CD4-positive, alpha-beta memory T cell (primary cell): ENCODE measurements around the gene SORL1-AS1. TPM values are rescaled to one million over a fixed set of nuclear protein-coding genes. Genes with fewer than 3 reads are reported as not detected.

ENCODE experiments used
- CTCF ChIA-PET: fragments of 350-600 bp; sonication (Branson Sonifier 250); formaldehyde crosslinking; loops from one replicate; lab custom pipeline; 2021; ENCODE audit warnings: inconsistent platforms; ENCODE audit not compliant: partially characterized antibody; lab: Charles Lee
- POLR2A ChIA-PET: fragments of 350-600 bp; sonication (Branson Sonifier 250); formaldehyde crosslinking; loops from one replicate; lab custom pipeline; 2021; ENCODE audit not compliant: partially characterized antibody; lab: Charles Lee
- DNase-seq, 5 donors: peaks; one replicate each; pipeline versions ENCODE4 v3.0.0 to v3.0.0-alpha.2; 2020 to 2022; ENCODE audit warnings: mixed read lengths in 1 of 5
- H3K27ac ChIP-seq: one replicate; pipeline ENCODE4 v1.7.0; 2013; ENCODE audit warnings: low read depth, low read length
- H3K27me3 ChIP-seq: 2 replicates; pipeline ENCODE4 v1.7.0; 2013; ENCODE audit warnings: mild to moderate bottlenecking, low read length, moderate library complexity; ENCODE audit not compliant: insufficient read depth
- H3K36me3 ChIP-seq: 2 replicates; pipeline ENCODE4 v1.7.0; 2013; ENCODE audit warnings: mild to moderate bottlenecking, low read length, moderate library complexity; ENCODE audit not compliant: insufficient read depth
- H3K4me1 ChIP-seq: 2 replicates; pipeline ENCODE4 v1.7.0; 2013; ENCODE audit warnings: mild to moderate bottlenecking, low read length, moderate library complexity; ENCODE audit not compliant: insufficient read depth
- H3K4me3 ChIP-seq, 2 donors: one replicate each; pipeline ENCODE4 v1.7.0; 2013; ENCODE audit warnings: low read length in 2 of 2, mild to moderate bottlenecking in 1 of 2
- H3K9me3 ChIP-seq, 2 donors: one replicate each; pipeline ENCODE4 v1.7.0; 2013; ENCODE audit warnings: low read length in 2 of 2, control low read depth in 1 of 2; ENCODE audit not compliant: control insufficient read depth in 1 of 2
- H3K27ac Mint-ChIP-seq, 7 donors: one replicate each; pipeline ENCODE4 v1.8.0; 2020 to 2021; ENCODE audit warnings: mixed read lengths in 7 of 7, mild to moderate bottlenecking in 6 of 7, inconsistent platforms in 3 of 7, moderate library complexity in 3 of 7
- H3K27me3 Mint-ChIP-seq, 2 donors: one replicate each; pipeline ENCODE4 v1.8.0; 2020 to 2021; ENCODE audit warnings: mixed read lengths in 2 of 2
- H3K36me3 Mint-ChIP-seq, 2 donors: one replicate each; pipeline ENCODE4 v1.8.0; 2020 to 2021; ENCODE audit warnings: mixed read lengths in 2 of 2, inconsistent platforms in 1 of 2, mild to moderate bottlenecking in 1 of 2
- H3K4me1 Mint-ChIP-seq, 4 donors: one replicate each; pipeline ENCODE4 v1.8.0; 2020 to 2021; ENCODE audit warnings: mixed read lengths in 4 of 4, mild to moderate bottlenecking in 1 of 4
- H3K4me3 Mint-ChIP-seq, 8 donors: one replicate each; pipeline ENCODE4 v1.8.0; 2020 to 2021; ENCODE audit warnings: mixed read lengths in 8 of 8, mild to moderate bottlenecking in 7 of 8, moderate library complexity in 6 of 8, inconsistent platforms in 3 of 8
- H3K9me3 Mint-ChIP-seq, 8 donors: one replicate each; pipeline ENCODE4 v1.8.0; 2020 to 2021; ENCODE audit warnings: mixed read lengths in 8 of 8, mild to moderate bottlenecking in 5 of 8, inconsistent platforms in 3 of 8, moderate library complexity in 1 of 8
- intact Hi-C: fragments of 100-400 bp; cut with micrococcal nuclease; formaldehyde crosslinking; loops from one replicate; pipeline ENCODE4 v1.15.1; 2023
- polyA plus RNA-seq, 2 donors: library from polyadenylated mRNA; unstranded; fragments of 300-500 nt; fragmentation: Illumina TruSeq; gene quantifications; one replicate each; pipeline ENCODE4 v1.2.3, GENCODE V29; 2021
- total RNA-seq, 2 experiments: library from RNA; stranded (reverse); gene quantifications; one replicate each; pipeline ENCODE4 v1.2.3, GENCODE V29; 2021

The SORL1-AS1 gene

DNA sequence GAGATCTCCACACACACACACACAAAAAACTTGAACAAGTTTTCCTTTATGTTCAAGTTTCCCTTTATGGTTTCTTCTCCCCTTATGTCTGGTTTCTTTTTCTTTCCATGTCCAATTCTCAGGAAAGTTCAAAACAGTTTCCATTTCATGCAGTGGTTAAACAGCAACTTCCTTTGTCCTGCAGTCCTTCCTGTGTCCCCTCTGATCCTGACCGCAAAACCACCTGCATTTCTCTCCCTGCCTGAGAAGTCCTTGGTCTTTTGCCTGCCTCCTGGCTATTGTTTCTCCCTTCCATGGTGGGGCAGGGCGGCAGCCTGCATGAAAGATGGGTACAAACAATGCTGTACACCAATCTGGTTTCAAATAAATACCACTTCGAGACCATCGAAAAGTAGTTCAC, 58.9 kb downstream of the SORL1-AS1 start:
- no peak overlapping the region for H3K4me3 ChIP-seq
- Mint-ChIP-seq H3K27me3 (no peaks in the 10 kb centered on the region), H3K36me3 (no peaks in the 10 kb centered on the region), H3K27ac (peak overlapping the region in 1 of 7 donors; percentile 47), H3K9me3 (no peaks in the 10 kb centered on the region), H3K4me3 (no peak overlapping the region), H3K4me1 (peaks cover 10 to 18% (median 14%) of the 10 kb centered on the region in 4 donors)
- no peaks in the 10 kb centered on the region for H3K36me3 ChIP-seq
- no peaks in the 10 kb centered on the region for H3K27me3 ChIP-seq
- H3K27ac ChIP-seq = no peak overlapping the region
- DNase-seq = no peak
- no peaks in the 10 kb centered on the region for H3K9me3 ChIP-seq
- intact Hi-C loops = no loop called here
- POLR2A ChIA-PET = interaction anchor here (1.2 to 1.5 kb wide), 4 partner anchors 21 to 57 kb away, joined by 3 read pairs; no protein-coding TSS in a partner anchor
- peaks cover 7% of the 10 kb centered on the region for H3K4me1 ChIP-seq
- CTCF ChIA-PET = interaction anchor here (0.8 kb wide), 2 partner anchors 15 to 26 kb away, joined by 3 read pairs; no protein-coding TSS in a partner anchor

DNA sequence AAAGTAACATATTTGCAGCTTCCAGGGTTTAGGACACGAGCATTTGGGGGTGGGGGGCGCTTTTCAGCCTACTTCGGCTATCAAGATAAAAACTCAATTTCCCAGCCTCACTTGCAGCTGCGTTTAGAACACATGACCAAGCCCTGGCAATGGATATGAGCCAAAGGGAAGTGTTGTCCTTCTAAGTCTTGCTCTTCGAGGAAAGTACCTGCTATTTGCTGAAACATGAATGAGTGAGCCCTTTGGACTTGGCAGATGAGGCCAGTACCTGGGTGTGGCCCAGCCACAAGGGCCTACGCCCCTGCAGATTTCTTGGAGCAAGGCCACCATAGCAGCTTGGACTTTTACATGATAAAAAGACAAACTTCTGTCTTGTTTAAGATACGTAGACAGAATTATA, 60.9 kb downstream of the SORL1-AS1 start:
- intact Hi-C loops = no loop called here
- ChIA-PET POLR2A (interaction anchor here (1.3 kb wide), 1 partner anchor 14 kb away, joined by 4 read pairs; no protein-coding TSS in a partner anchor), CTCF (no interaction called here)
- Mint-ChIP-seq H3K4me3 (no peak overlapping the region), H3K36me3 (no peaks in the 10 kb centered on the region), H3K27me3 (no peaks in the 10 kb centered on the region), H3K4me1 (peaks cover 10 to 18% (median 14%) of the 10 kb centered on the region in 4 donors), H3K27ac (no peak overlapping the region), H3K9me3 (no peaks in the 10 kb centered on the region)
- DNase-seq = no peak
- no peaks in the 10 kb centered on the region for H3K36me3 ChIP-seq
- H3K4me1 ChIP-seq = peaks cover 7% of the 10 kb centered on the region
- H3K4me3 ChIP-seq = no peak overlapping the region
- H3K27me3 ChIP-seq = no peaks in the 10 kb centered on the region
- H3K9me3 ChIP-seq = no peaks in the 10 kb centered on the region
- H3K27ac ChIP-seq = no peak overlapping the region

DNA sequence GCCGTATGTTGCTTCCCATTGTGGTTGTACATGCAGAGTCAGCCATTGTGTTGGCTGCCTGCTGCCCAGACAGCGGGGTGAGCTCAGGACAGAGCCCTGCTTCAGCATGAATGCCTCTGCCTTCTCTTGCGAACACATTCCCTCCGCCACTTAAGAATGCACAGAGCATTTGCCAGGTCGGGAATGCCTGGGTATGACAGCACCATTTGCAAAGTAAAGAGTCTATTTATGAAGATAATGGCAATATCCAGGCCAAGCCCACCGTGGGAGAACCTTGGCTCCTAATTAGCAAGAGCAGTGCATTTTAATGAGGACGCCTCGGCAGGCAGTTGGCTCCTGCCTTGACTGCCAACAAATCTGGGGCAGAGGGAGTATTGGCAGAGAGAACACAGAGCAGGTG, 63.1 kb downstream of the SORL1-AS1 start:
- H3K4me3 ChIP-seq = no peak overlapping the region
- POLR2A ChIA-PET = no interaction called here
- no peaks in the 10 kb centered on the region for H3K27me3 ChIP-seq
- H3K4me3 Mint-ChIP-seq = no peak overlapping the region
- no peak for DNase-seq
- CTCF ChIA-PET = interaction anchor here (1.1 kb wide), 2 partner anchors 64 to 70 kb away, joined by 3 read pairs; no protein-coding TSS in a partner anchor
- H3K4me1 ChIP-seq = peaks cover 7% of the 10 kb centered on the region
- intact Hi-C loops = no loop called here
- H3K9me3 ChIP-seq = no peaks in the 10 kb centered on the region
- peaks cover 10 to 13% (median 12%) of the 10 kb centered on the region in 4 donors for H3K4me1 Mint-ChIP-seq
- H3K36me3 Mint-ChIP-seq = no peaks in the 10 kb centered on the region
- no peak overlapping the region for H3K27ac ChIP-seq
- no peaks in the 10 kb centered on the region for H3K36me3 ChIP-seq
- H3K9me3 Mint-ChIP-seq = no peaks in the 10 kb centered on the region
- no peak overlapping the region for H3K27ac Mint-ChIP-seq
- no peaks in the 10 kb centered on the region for H3K27me3 Mint-ChIP-seq

Other genes with a start within 250 kb of the SORL1-AS1 start
- gene SC5D, start 160.2 kb downstream of the SORL1-AS1 start, total RNA-seq = 10 to 100 TPM; 27.4 to 28.7 TPM
- gene SC5D, start 160.2 kb downstream of the SORL1-AS1 start, polyA plus RNA-seq = 10 to 100 TPM in 1 of 2 donors, 1 to 10 TPM in 1; 8.2 to 16.5 TPM
- 100 to 1,000 TPM; 610 to 660 TPM for gene SORL1, start 653 bp downstream of the SORL1-AS1 start, total RNA-seq
- gene SORL1, start 653 bp downstream of the SORL1-AS1 start, polyA plus RNA-seq = 100 to 1,000 TPM; 159 to 283 TPM